Ramos (cell line): ENCODE data around the gene ZNF469.
"Not testable (repeated sequence)": the region's sequence is repeated elsewhere in the genome, so short reads cannot be mapped to it uniquely, and the experiment has no call there.

Source experiments
- in situ Hi-C: fragments of 300-500 bp; cut with MboI; formaldehyde crosslinking; loops from one replicate; pipeline ENCODE4 v1.14.3; 2022; ENCODE audit warnings: low sequenced_read_pairs; ENCODE audit not compliant: unreplicated experiment

Gene ZNF469

DNA sequence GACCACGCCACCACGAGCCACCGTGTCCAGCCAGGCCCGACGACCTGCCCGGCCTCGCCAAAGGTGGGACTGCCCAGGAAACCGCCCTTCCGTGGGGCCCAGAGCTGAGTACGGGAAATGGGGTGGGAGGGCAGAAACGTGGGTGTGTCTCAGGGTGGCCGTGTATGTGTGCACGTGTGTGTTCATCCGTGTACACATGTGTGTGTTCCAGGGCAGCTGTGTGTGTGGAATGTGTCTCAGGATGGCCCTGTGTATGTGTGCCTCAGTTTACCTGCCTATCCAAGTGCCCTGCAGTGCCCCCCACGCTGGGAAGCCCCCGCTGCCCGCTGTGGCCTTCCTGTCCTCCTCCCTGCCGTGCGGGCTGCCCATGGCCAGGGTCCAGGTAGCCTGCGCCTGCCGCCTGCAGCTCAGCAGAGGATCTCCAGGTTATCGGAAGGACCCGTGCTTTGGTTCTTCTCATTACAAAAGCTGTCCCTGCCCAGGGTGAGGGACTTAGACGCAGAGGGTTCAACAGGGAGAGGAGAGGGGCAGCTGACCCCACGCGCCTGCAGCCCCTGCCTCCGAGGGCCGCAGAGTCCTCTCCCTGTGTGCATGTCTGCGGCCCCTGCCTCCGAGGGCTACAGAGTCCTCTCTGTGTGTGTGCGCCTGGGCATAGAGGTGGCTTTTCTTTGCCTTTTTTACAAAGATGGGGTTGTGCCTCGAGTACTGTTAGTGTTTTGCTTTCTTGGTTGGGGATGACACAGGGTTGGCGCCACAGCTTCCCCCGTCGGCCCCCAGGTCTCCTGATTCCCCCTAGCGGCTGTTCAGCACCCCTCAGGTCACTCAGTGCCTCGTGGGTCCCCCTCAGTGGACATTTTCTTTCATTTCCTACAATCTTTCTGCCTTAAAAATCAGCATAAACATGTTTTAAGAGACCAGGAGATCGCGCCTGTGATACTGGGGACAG is 23.6 kb downstream of the ZNF469 start:
- in situ Hi-C loops, result no loop called here

DNA sequence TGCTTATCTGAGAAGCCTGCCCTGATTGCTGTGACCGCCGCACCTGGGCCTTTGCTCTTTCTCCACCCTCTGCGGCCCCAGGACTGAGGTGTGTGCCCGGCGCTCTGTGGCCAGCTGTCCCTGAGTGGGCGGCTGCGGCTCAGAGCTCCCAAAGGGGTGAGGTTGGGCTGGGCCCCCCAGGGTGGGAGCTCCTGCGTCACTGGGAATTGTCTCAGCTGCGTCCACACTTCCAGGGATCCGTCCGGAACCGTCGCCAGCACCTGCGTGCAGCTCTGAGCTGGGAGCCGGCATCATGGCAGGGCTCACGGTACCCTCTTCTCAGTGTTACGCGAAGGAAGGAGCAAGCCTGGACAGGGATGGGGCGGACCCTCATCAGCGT is 24.3 kb downstream of the ZNF469 start:
- in situ Hi-C loops, result no loop called here

DNA sequence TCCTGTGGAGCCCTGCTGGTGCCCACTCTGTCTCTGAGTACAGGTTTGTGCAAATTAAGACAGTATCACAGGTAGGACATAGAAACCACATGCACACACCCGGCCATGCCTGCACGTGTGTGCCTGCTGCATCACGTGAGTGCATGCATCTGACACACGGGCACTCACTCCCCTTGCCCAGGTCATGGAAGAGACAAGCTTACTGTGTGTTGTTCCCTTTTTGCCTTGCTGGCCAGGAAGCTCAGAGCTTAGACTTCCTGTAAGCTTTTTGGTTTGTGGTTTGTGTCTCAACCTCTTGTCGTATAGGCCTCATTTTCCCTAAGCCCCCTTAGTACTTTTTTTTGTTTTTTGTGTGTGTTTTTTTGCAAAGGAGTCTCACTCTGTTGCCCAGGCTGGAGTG is 25.0 kb downstream of the ZNF469 start:
- in situ Hi-C loops, result no loop called here

DNA sequence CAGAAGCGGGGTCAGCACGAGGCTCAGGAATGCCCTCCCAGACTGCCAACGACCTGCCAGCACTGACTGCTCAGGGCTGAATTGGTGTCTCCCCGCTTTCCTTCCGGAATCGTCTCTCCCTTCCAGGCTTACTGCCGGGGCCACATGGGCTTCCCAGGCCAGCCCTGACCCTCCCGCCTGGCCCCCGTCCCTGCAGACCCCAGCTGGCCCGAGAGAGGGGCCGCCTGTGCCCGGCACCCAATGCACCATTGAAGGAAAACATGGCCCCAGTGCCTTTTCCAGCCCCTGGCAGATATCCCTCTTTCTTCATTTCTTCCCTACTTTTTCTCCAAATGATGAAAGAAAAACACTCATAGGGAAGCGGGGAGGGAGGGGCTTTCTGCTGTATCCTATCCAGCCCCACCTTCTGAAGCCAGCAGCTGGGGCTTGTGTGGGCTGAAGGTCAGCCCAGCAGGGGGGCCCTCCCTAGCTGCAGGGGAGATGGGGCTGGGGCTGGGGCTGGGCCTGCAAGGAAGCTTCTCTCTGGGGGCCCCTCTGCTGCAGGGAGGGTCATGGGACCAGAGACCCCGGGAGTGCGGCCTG is 25.9 kb downstream of the ZNF469 start:
- in situ Hi-C loops, result no loop called here

DNA sequence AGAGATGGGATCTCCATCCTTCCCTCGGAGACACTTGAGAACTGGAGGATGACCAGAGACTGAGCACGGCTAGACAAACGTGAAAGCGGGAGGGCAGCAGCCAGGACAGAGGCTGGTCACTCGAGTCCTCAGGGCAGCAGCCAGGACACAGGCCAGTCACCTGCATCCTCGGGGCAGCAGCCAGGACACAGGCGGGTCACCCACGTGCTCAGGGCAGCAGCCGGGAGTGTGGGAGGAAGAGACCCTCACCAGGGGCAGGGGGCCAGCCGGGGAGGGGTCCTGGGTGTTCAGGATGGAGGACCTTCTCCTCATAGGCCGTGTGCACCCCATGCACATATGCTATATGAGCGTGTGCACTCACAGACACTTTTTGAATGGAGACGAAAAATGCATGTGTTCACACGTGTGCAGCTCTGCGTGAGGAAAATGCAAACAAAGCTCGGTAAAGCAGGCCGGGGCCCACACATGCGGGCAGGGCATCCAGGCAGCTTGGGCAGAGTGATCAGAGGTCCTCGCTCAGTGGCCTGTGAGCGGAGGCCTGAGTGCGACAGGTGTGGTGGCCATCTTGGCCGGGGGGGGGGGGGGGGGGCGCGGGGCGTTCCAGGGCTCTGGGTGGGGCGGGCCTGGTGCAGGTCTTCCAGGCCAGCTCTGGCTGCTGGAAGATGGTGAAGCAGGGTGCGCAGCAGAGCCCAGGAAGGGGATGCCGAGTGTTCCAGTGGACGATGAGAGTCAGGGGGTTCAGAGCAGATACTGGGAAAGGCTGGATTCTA is 26.7 kb downstream of the ZNF469 start:
- in situ Hi-C loops, result no loop called here

DNA sequence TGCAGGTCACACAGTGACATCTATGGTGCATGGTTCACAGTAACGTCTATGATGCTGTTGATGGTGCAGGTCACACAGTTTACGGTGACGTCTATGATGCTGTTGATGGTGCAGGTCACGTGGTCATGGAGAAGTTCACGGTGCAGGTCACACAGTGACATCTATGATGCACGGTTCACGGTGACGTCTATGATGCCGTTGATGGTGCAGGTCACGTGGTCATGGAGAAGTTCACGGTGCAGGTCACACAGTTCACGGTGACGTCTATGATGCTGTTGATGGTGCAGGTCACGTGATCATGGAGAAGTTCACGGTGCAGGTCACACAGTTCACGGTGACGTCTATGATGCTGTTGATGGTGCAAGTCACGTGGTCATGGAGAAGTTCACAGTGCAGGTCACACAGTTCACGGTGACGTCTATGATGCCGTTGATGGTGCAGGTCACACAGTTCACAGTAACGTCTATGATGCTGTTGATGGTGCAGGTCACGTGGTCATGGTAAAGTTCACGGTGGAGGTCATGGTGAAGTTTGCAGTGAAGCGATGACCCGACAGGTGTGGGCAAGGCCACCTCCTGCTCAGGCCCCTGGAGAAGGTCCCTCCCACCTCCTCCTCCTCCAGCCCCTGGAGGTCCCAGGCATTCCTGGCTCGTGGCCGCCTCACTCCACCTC is 27.7 kb downstream of the ZNF469 start:
- in situ Hi-C loops, result not testable (repeated sequence)

DNA sequence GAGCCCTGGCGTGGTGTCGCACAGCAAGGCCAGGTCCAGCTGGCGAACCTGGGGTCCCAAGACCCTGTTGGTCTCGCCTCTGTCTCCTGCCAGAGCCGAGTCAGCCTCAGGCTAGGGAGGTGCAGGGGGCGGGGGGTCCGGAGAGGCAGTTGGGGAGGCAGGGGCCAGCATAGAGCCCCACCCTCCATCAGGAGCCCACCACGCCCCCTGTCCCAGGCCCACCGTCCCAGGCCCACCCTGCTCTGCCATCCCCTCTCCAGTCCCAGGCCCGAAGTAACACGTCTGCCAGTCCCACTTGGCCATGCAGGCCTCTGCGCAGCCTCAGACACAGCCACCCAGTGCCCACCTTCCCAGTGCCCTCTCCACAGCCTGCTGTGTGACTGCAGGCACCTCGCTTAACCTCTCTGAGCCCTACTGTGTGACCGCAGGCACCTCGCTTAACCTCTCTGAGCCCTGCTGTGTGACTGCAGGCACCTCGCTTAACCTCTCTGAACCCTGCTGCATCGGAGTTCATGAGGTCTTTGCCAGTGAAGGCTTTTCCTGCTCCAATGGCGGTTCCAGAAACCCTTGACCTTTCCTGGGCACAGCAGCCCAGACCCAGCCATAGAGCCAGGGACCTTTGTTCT is 29.3 kb downstream of the ZNF469 start:
- in situ Hi-C loops, result no loop called here

DNA sequence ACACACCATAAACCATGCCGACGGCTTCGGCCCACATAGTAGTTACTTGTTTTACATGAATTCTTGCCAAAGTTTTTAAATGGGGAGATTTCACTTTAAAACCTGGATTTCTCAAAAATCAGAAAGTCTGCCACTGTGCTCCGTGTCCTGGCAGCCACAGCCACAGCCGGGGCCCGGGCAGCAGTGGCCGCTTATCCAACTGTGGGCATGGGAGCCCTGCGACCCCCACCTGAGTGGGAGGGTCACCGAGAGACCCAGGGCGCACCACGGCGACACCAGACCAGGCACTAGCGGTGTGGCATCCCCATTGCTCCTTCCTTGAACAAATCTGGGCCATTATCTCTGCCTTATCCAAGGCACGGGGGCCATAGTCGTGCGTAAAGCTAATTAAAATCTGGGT is 30.0 kb downstream of the ZNF469 start:
- in situ Hi-C loops, result no loop called here

DNA sequence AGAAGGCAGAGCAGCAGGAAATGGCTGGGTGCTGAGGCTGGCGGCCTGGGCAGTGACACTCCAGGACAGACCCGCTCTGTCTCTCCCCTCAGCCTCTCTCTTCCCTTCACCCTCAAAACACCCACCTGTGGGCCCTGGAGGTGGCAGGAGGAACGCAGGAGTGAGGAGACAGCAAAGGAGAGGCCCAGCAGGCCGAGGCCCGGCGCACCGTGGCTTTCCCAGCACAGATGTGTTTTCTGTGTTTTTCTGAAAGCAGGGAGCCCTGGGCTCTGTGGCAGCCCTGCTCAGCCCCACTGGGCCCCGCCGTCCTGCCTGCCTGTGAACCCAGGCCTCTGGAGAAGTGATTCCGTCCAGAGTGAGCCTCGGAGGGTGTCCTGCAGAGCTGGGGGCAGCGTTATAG is 30.5 kb downstream of the ZNF469 start:
- in situ Hi-C loops, result no loop called here

DNA sequence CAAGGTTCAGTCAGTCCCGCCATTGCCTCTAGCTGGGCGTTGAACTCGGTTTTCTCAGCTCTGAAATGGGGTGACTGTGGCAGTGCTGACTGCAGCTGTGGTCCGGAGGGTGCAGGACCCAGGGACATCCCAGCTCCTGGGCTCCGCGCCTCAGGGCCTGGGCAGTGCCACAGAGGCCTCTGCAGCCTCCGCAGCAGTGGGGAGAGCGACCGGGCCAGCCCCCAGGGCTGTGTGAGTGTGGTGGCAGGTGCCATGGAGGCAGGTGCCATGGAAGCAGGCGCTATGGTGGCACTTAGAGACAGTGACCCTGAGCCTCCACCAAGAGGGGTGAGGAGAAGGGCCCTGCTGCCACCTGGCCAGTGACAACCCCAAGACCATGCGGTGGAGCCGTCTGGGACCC is 30.9 kb downstream of the ZNF469 start:
- in situ Hi-C loops, result no loop called here

DNA sequence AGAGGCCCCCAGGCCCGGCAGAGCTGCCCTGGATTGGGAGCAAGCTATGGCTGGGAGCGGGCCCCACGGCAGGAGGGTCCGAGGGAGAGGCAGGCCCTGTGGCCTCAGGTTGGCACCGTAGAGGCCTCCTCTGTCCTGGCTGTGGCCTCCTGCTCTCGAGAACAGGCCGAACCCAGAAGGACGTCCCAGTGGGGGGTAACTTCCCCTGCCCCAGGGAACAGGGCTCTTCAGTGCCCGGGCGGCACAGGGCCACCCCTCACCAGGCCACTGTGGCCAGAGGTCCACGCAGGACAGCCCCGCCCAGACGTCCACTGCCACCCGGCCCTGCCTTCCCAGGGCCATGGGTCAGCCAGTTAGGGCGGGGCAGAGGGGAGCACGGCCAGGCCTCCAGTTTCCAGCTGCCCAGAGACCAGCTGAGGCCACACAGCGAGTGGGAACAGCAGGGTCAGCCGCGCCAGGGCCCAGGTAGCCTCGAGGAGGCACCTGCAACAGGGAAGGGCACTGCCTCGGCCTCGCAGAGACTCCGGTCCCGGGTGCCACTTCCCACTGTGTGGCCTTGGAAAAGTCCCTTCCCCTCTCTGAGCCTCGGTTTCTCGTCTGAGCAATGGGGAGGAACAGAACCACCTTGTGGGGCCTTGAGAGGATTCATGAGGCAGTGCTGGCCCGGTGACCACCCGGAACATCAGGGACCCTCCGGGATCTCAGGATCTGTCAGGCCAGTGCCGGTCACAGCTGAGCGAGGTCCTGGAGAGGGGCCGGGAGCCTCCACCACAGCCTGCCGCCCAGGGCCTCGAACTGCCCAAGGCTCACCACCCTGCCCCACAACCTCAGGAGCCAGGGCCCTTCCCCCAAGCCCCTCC is 32.0 kb downstream of the ZNF469 start:
- in situ Hi-C loops, result no loop called here

DNA sequence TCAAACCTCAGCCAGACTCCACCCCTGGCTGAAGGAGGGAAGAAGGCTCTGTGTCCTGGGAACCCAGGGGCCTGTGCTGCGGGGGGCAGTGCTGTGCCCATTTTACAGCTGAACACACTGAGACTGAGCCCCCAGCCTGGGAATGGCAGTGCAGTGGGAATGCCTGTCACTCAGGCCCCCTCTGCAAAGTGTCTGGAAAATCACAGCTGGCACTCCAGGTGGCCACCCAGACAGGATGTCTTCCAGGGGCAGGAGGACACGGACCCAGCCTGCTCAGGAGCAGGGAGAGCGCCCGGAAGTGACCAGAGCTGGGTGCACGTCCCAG is 32.6 kb downstream of the ZNF469 start:
- in situ Hi-C loops, result no loop called here

DNA sequence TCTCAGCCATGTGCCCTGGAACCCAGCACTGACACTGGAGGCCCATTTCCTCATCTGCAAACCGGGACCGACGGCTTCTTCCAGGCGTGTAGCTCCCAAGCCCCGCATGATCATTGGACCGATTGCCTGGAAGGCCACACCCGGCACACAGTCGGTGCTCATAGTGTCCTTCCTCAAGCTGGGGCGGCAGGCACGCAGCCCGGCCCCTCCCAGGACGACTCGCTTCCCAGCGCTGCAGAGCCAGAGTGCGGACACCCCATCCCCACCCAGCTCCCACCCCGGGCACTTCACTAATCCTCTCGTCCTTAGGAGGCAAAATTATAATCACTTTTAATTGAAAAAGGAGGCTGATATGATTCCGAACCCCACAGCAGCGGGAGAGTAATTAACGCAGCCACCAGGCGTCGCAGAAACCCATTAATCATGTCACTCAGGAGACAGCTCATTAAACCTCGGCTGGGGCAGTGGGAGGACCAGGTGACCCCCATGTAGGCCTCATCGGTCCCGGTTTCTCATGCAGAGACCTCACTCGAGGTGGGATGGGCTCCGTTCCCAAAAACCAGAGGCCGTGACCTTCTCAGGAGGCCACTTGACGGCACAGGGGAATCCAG is 33.1 kb downstream of the ZNF469 start:
- in situ Hi-C loops, result no loop called here

DNA sequence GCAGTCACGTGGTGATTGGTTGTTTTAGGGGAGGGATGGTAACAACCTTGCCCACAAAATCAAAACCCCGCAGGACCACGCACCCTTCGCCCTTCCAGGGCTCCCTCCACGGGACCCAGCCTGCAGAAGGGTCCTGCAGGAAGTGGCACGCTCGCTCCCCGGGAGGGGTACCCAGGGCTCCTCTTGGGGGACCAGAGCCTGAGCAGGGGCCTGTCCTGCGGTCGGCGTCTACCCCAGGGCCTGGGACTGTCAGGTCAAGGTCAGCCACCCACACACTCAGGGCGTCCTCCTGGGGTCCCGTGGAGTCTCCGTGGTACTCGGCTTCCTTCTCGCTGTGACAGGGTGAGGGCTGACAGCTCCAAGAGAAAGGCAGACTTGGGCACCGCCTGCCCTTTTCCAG is 33.9 kb downstream of the ZNF469 start:
- in situ Hi-C loops, result no loop called here

DNA sequence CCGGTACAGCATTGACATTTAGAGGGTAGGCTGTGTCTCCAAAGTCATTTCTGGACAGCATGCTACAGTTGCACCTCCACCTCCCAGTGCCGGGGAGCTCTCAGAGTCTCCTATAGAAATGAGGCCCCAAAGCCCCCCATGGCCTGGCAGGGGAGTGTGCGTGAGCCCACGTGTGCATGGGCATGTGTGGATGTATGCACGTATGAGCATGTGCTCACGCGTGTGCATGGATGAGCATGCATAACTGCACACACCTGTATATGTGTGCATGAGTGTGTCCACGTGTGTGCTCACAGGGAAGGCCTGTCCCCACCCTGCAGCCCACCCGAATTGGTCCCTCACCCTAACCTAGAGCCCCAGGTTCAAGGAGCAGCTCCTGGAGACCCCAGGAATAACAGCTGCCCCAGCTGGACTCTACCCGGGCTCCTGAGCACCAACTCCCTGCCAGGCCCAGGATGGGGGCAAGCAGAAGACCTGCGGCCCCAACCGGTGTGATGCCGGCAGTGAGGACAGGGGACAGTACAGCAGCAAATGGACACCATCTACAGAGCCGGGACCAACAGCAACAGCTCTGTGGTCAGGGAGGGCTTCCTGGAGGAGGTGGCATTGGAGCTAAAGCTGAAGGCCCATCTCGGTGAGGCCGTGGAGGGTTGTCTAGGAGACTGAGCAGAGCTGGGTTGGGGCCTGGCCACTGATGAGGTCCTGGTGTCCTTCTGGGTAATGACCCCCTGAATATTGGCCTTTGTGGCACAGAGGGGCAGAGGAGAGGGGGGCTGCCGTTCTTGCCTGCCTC is 35.1 kb downstream of the ZNF469 start:
- in situ Hi-C loops, result no loop called here

DNA sequence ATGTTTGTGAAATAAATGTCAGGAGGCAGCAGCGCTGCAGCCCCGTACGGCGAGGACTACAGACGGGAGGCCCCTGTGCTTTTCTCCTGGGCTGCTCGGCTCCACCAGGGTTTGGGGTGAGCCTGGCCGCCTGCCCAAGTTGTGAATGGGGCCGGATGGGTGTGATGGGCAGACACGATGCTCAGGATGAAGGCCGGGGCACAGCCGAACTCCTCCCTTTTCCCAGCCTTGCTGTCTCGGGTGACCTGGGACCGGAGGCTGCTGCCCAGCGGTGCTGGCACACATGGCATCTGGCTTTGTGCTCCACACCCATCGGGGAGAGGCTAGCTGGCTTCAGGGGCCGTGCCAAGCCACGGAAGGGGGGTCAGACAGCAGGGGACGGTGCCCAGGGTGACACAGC is 36.1 kb downstream of the ZNF469 start:
- in situ Hi-C loops, result no loop called here

DNA sequence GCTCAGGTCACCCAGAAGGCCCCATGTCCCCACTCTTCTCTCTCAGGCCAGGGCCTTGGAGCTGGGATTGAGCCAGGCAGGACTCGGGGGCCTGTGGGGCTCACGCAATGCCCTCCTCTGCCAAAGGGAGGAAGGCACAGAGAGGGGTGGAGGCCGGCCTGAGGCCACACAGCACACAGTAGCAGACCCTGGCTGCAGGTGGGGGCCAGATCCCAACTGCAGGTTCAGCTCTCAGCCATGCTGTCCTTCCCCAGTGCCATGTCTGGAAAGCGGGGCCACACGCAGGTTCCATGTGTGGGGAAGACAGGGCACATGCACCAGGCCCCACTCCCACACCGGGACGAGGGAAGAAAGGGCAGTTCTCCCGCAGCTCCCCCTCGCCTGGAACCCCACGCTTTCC is 37.0 kb downstream of the ZNF469 start:
- in situ Hi-C loops, result no loop called here

DNA sequence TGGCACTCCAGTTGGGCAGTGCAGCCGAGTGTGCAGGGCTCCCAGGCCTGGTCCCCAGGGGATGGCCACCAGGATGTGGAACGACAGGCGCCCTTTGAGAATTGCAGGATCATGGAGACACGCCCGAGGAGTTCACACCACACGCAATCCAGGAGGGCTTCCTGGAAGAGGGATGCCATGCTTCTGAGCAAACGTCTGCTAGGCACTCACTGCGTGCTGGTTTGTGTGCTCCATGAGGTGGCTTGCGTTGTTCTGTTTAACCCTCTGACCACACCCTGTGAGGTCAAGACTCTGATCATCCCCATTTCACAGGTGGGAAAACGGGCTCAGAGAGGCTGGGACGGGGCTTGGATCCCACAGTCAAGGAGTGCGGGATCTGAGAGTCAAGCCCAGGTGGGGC is 37.7 kb downstream of the ZNF469 start:
- in situ Hi-C loops, result no loop called here
